ENCODE measurements around the gene ADD3. TPM values are rescaled to one million over a fixed set of nuclear protein-coding genes. Genes with fewer than 3 reads are reported as not detected.

The ADD3 gene
- total RNA-seq, 2 donors from 2014 or later, result 91.1 to 659 TPM

- no peaks in the 10 kb centered on the region for H3K27me3 ChIP-seq (replicated peaks; ENCODE audit: insufficient read depth)
- ATAC-seq (ENCODE audit: insufficient number of reproducible peaks, low FRiP score, low read depth), result no peak
- no peak for TF ChIP-seq CTCF (IDR thresholded peaks at IDR 0.05)
- no peaks in the 10 kb centered on the region for H3K9me3 ChIP-seq
- no peak overlapping the region for H3K27ac ChIP-seq
- no peak overlapping the region for H3K4me3 ChIP-seq
- peaks cover 6 to 7% of the 10 kb centered on the region in 2 donors for H3K4me1 ChIP-seq (ENCODE audit: control insufficient read depth in 1 of 2, low read depth in 2 of 2)
- DNase-seq (ENCODE audit: low spot score), result no peak
- H3K36me3 ChIP-seq, result no peaks in the 10 kb centered on the region
Observed at GRCh38 chr10:110144507-110144906, 136.7 kb downstream of the ADD3 start.

GRCh38 chr10:110147961-110148360 is 140.2 kb downstream of the ADD3 start:
- no peak for TF ChIP-seq CTCF (IDR thresholded peaks at IDR 0.05)
- DNase-seq (ENCODE audit: low spot score) (no peak), ATAC-seq (ENCODE audit: insufficient number of reproducible peaks, low FRiP score, low read depth) (no peak)
- Histone ChIP-seq H3K27ac (no peak overlapping the region), H3K4me3 (no peak overlapping the region), H3K36me3 (no peaks in the 10 kb centered on the region), H3K9me3 (no peaks in the 10 kb centered on the region), H3K4me1 (ENCODE audit: control insufficient read depth in 1 of 2, low read depth in 2 of 2) (no peaks in the 10 kb centered on the region), H3K27me3 (replicated peaks; ENCODE audit: insufficient read depth) (no peaks in the 10 kb centered on the region)

- no peak overlapping the region for H3K4me3 ChIP-seq
- DNase-seq (ENCODE audit: low spot score) (no peak), ATAC-seq (ENCODE audit: insufficient number of reproducible peaks, low FRiP score, low read depth) (no peak)
- H3K9me3 ChIP-seq, result no peaks in the 10 kb centered on the region
- no peak for TF ChIP-seq CTCF (IDR thresholded peaks at IDR 0.05)
- no peak overlapping the region for H3K27ac ChIP-seq
- H3K4me1 ChIP-seq (ENCODE audit: control insufficient read depth in 1 of 2, low read depth in 2 of 2), result no peaks in the 10 kb centered on the region
- H3K36me3 ChIP-seq, result no peaks in the 10 kb centered on the region
- H3K27me3 ChIP-seq (replicated peaks; ENCODE audit: insufficient read depth), result no peaks in the 10 kb centered on the region
Observed at GRCh38 chr10:110149259-110149658, 141.5 kb downstream of the ADD3 start.

GRCh38 chr10:110150046-110150445 is 142.3 kb downstream of the ADD3 start:
- TF ChIP-seq CTCF (IDR thresholded peaks at IDR 0.05), result no peak
- DNase-seq (ENCODE audit: low spot score) (no peak), ATAC-seq (ENCODE audit: insufficient number of reproducible peaks, low FRiP score, low read depth) (no peak)
- H3K4me3 ChIP-seq, result no peak overlapping the region
- no peaks in the 10 kb centered on the region for H3K4me1 ChIP-seq (ENCODE audit: control insufficient read depth in 1 of 2, low read depth in 2 of 2)
- H3K36me3 ChIP-seq, result no peaks in the 10 kb centered on the region
- no peak overlapping the region for H3K27ac ChIP-seq
- H3K9me3 ChIP-seq, result no peaks in the 10 kb centered on the region
- H3K27me3 ChIP-seq (replicated peaks; ENCODE audit: insufficient read depth), result no peaks in the 10 kb centered on the region

GRCh38 chr10:110150981-110151380 is 143.2 kb downstream of the ADD3 start:
- no peak overlapping the region for H3K4me3 ChIP-seq
- no peaks in the 10 kb centered on the region for H3K4me1 ChIP-seq (ENCODE audit: control insufficient read depth in 1 of 2, low read depth in 2 of 2)
- ATAC-seq (ENCODE audit: insufficient number of reproducible peaks, low FRiP score, low read depth) (no peak), DNase-seq (ENCODE audit: low spot score) (no peak)
- H3K9me3 ChIP-seq, result no peaks in the 10 kb centered on the region
- no peak overlapping the region for H3K27ac ChIP-seq
- no peaks in the 10 kb centered on the region for H3K27me3 ChIP-seq (replicated peaks; ENCODE audit: insufficient read depth)
- no peak for TF ChIP-seq CTCF (IDR thresholded peaks at IDR 0.05)
- no peaks in the 10 kb centered on the region for H3K36me3 ChIP-seq
